Hematopoietic multipotent progenitor cell treated with erythropoietin and hydrocortisone succinate and interleukin-3 and kit ligand, for 8 days (in vitro differentiated cells): ENCODE measurements around the gene PC.
"Not testable (repeated sequence)": the region's sequence is repeated elsewhere in the genome, so short reads cannot be mapped to it uniquely, and the experiment has no call there.

Experiments
- DNase-seq: peaks from one replicate; pipeline ENCODE4 v3.0.0-alpha.2; 2015

PC gene, protein sequence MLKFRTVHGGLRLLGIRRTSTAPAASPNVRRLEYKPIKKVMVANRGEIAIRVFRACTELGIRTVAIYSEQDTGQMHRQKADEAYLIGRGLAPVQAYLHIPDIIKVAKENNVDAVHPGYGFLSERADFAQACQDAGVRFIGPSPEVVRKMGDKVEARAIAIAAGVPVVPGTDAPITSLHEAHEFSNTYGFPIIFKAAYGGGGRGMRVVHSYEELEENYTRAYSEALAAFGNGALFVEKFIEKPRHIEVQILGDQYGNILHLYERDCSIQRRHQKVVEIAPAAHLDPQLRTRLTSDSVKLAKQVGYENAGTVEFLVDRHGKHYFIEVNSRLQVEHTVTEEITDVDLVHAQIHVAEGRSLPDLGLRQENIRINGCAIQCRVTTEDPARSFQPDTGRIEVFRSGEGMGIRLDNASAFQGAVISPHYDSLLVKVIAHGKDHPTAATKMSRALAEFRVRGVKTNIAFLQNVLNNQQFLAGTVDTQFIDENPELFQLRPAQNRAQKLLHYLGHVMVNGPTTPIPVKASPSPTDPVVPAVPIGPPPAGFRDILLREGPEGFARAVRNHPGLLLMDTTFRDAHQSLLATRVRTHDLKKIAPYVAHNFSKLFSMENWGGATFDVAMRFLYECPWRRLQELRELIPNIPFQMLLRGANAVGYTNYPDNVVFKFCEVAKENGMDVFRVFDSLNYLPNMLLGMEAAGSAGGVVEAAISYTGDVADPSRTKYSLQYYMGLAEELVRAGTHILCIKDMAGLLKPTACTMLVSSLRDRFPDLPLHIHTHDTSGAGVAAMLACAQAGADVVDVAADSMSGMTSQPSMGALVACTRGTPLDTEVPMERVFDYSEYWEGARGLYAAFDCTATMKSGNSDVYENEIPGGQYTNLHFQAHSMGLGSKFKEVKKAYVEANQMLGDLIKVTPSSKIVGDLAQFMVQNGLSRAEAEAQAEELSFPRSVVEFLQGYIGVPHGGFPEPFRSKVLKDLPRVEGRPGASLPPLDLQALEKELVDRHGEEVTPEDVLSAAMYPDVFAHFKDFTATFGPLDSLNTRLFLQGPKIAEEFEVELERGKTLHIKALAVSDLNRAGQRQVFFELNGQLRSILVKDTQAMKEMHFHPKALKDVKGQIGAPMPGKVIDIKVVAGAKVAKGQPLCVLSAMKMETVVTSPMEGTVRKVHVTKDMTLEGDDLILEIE

DNA sequence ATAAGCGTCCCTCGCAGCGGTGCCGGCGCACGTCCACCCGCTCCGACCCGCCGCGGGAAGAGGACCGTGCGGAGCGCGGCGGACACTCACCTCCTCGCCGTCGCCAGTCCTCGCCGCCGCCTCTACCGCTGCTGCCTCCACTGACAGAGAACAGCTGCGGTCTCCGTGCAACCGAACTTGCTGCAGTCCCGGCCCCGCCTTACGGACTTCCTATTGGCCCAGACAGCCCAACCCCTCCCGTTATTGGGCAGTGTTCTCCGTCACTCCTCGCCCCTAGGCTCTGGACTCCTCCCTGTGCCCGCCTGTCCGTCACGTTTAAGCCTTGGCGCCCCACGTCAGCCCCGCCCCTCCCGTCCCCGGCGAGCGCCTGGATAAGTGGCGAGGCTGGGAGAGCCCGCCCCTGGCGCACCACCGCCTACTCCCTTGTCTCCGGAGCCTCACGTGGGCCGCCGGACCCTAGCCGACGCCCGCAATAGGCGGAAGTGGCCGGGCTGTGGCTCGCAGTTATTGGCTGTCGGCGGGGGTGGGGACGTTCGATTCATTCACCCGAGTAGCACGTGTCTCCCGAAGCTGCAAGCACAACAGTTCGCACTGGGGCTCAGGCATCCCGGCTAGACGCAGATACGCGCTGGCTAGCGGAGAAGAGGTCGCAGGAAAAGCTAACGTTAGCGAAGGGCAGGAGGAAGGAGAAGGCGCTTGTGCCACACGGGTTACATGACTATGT lies at the start of gene PC:
PC (minus strand) TSS at position 152 of the 724 bp plus-strand sequence. CDS start 86,224 bp downstream, outside the sequence.
- peak; percentile 99 for DNase-seq

DNA sequence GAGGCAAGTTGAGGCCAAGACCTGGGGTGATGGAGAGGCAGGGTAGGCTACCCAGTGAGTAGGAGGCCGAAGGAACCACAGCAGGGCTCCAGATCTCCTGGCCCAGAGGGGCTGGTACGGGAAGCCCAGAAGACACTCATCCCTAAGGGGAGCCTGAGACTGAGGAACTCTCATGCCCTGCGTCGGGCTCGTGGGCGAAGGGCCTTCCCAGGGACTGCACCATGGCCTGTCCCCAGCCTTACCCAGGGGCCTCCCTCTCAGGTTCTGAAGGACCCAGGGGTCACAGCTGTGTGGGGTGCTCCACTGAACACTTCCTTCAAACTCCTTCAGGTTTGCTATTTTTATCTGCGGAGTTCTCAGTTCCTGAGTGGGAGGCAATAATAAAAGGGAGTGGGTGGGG lies 48.9 kb upstream of the PC start:
- DNase-seq = no peak

DNA sequence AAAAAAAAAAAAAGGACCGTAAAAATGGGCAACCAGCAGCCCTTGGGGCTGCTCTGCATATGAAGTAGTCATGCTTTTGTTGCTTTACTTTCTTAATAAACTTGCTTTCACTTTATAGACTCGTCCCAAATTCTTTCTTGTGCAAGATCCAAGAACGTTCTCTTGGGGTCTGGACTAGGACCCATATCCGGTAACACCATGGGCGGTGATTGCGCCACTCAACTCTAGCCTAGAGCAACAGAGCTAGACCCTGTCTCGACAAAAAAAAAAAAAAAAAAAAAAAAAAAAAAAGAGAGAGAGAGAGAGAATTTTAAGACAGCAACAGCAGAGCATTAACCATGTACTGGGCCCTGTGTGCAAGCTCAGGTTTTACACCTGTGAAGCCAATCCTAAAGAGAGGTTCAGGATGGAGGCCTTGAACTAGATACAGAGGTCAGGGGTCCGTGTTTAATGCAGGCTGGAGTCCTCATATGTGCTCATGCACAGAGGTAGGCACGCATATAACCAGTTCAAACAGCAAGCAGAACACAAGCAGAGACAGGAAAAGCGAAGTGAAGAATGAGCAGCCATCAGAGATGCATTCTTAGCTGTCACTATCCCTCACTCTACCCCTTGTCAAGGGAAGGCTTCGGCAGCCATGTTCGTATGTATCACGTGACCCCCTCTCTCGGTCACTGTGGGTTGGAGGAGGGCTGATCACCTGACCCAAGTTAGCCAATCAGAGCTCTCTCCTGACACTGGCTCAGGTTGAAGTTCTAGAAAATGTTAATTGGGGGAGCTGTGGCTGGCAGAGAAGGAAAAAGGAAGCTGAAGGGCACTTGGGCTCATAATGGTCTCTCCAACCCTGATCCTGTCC lies 48.1 kb upstream of the PC start:
- peak; percentile 43 for DNase-seq

DNA sequence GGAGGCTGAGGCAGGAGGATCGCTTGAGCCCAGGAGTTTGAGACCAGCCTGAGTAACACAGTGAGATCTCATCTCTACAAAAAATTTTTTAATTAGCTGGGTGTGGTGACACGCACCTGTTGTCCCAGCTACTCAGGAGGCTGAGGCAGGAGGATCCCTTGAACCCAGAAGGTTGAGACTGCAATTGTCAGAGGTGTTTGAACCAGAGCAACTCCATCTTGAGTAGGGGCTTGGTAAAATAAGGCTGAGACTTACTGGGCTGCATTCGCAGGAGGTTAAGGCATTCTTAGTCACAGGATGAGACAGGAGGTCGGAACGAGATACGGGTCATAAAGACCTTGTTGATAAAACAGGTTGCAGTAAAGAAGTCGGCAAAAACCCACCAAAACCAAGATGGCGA lies 47.0 kb upstream of the PC start:
- not testable (repeated sequence) for DNase-seq

DNA sequence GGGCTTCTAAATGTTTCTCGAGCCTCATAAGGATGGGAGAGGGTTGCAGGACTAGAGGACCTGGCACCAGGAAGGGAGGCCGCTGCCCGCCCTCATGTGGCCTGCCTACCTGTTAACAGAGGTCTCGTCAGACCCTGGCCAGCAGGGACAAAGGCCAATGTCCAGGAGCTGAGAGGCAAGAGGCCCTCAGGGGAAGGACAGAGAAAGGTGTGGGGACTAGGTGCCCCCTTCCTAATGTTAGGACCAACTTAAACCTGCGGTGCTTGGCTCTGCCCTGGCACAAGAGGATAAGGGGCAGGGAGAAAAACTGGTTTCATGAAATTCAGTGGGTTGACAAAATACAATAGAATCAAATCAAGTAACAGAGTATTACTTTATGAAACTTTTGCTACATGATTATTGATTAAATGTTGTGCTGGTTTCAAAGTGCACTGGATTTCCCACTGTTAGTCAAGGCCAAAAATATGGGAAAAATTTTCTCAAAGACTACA lies 44.8 kb upstream of the PC start:
- no peak for DNase-seq

DNA sequence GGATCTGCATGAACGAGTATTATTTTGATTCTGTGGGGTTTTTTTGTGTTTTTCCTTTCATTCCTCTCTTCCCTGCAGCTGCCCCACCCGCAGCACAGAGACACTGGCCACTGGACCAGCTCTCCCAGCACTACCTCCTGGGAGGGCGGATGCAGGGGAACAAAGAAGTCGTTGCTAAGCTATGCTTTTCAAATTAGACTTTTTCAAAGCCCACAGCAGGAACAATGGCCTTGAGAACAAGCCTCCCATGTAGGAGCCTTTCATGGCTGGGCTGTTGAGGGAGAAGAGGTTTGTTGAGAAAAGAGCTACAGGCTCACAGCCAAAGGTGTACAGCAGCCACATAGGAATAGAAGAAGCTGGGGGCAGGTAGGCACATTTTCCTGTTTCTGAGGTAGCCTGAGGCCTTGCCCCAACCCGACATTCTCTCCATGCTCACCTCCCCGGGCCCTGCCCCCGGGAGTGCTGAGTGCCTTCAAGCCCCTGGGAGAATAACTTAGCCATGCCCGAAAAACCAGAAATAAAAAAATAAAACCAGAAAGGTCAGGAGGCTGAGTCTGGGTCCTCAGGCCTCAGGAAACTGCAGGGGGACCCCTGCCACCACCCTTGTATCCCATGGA lies 44.2 kb upstream of the PC start:
- no peak for DNase-seq

DNA sequence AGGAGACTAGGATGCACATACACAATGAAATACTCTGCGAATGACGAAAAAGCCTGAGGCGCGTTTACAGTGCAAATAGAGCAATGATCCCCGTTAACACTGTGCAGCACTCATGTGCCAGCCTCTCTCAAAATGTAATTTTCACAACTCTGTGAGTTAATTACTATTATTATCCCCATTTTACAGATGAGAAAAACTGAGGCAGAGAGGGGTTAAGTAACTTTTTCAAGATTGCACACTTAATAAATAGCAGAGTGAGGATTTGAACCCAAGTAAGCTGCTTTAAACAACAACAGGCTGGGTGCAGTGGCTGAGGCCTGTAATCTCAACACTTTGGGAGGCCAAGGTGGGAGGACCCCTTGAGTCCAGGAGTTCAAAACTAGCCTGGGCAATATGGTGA lies 43.1 kb upstream of the PC start:
- DNase-seq = no peak

DNA sequence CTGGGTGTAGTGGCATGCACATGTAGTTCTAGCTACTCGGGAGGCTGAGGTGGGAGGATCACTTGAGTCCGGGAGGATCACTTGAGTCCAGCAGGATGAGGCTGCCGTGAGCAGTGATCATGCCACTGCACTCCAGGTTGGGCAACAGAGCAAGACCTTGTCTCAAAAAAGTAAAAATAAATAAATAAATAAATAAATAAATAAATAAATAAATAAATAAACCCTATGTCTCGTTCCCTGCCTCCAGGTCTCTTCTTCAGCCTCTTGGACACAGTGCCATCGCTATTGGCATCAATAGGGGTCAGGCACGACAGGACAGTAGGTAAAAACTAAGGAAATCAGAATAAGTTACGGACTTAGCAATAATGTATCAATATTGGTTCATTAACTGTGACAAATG lies 41.4 kb upstream of the PC start:
- no peak for DNase-seq

DNA sequence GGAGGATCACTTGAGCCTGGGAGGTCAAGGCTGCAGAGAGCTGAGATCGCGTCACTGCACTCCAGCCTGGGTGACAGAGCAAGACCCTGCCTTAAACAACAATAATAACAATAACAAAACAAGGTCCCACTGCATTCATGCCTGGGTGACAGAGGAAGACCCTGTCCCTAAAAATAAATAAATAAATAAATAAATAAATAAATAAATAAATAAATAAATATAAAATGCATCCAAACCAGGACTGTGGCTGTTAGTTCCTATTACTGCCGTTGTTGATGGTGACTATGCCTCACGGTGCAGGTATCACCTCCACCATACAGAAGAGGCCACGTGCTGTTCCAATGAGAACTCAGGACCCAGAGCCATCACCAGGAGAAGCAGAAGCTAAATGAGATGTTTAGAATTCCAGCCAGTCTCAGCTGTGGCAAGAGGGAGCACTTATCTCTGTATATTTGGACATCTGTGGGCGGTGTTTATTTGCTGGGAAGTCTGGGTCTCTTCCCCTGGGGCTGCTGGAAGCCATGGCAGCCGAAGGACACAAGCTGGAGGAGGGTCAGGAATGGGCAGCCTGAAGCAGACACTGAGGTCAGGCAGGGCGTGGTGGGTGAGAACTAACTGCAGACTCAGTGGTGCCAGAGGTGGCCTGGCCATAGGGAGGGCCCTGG lies 38.6 kb upstream of the PC start:
- DNase-seq = no peak

DNA sequence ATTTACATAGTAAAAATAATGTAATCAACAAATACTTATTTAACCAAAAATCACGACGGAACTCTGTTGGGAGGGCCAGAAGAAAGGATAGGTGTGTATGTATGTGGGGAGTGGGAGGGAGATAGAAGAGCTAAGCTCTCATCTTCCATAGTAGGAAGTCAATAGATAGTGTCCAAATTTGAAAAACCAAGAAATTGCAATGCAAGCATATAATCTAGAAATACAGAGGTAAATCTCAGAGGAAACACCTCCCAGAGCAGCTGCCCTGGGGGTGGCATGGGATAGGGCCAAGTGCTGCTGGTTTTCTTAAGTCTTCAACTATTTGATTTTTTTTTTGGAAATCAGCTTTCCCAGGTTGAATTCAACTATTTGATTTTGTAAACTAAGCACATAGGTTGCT lies 33.9 kb upstream of the PC start:
- DNase-seq = no peak

DNA sequence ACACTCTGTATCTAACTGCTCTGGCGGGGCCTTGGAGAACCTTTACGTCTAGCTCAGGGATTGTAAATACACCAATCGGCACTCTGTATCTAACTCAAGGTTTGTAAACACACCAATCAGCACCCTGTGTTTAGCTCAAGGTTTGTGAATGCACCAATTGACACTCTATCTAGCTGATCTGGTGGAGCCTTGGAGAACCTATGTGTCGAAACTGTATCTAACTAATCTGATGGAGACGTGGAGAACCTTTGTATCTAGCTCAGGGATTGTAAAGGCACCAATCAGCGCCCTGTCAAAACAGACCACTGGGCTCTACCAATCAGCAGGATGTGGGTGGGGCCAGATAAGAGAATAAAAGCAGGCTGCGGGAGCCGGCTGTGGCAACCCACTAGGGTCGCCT lies 31.2 kb upstream of the PC start:
- DNase-seq = not testable (repeated sequence)

DNA sequence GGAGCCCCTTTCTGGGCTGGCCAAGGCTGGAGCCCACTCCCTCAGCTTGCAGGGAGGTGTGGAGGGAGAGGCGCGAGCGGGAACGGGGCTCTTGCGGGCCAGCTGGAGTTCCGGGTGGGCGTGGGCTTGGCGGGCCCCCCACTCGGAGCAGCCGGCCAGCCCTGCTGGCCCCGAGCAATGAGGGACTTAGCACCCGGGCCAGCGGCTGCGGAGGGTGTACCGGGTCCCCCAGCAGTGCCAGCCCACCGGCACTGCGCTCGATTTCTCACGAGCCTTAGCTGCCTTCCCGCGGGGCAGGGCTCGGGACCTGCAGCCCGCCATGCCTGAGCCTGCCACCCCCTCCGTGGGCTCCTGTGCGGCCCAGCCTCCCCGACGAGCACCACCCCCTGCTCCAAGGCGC lies 30.6 kb upstream of the PC start:
- not testable (repeated sequence) for DNase-seq

DNA sequence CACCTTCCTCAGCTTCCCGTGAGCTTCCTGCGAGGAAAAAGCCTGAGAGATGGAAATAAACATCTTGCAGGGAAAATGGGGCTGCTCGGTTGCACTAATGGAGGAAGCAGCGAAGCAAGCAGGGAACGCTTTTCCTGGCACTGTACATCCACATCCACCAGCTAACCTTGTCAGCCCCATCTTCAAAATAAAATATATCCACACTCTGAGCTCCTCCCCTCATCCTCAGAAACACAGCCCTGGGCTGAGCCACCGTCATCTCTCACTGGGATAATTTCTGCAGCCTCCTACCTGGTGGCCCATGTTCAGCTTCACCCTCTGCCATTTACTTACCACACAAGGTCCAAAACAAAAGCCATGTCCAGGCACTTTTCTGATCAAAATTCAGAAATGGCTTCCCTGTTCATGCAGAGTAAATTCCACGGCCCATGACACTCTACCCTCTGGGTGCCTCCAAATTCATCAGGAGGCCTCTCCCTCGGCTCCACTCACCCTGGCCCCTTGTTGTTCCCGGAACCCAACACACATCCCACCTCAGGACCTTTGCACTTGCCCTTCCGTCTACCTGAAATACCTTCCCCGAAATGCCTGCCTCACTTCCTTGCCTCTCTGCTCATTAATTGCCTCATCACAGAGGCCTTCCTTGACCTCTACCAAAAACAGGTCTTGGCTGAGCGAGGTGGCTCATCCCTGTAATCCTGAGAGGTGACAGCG lies 29.9 kb upstream of the PC start:
- no peak for DNase-seq

DNA sequence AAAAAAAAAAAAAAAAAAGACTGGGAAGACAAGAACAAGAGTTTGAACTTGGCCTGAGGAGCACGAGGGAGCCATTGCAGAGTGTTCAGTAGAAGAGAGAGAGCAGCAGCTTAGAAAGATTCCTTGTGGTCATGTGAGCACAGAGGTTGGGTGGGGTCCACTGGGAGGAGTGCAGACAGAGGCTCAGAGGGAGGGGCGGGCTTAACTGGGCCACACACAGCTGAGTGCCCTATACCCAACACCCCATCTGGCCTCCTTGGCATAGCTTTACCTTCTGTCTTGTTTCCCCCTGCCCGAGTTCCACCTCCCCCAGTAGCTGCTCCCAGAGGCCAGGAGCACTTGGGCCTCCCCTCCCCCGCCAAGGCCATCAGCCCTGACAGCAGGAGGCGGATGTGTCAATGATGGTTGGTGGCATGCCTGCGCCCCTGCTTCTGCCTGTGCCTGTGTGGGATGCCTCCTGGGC lies 29.0 kb upstream of the PC start:
- DNase-seq = peak; percentile 70

DNA sequence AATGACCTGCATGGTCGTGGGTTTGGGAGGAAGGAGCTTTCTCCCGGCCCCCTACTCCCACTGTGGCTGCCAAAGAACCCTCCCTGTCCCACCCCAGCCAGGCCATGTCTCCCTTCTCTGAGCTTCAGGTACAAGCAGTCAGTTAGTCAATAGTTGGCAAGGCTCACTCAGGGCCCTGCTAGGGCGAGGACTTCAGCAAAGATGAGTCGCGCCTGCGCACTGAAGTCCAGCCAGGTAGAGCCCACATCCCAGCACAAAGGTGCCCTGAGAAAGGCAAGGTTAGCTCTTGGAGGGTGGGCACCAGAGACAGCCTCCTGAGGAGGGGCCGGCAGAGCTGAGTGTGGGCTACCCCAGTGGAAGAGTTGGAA lies 28.0 kb upstream of the PC start:
- no peak for DNase-seq

DNA sequence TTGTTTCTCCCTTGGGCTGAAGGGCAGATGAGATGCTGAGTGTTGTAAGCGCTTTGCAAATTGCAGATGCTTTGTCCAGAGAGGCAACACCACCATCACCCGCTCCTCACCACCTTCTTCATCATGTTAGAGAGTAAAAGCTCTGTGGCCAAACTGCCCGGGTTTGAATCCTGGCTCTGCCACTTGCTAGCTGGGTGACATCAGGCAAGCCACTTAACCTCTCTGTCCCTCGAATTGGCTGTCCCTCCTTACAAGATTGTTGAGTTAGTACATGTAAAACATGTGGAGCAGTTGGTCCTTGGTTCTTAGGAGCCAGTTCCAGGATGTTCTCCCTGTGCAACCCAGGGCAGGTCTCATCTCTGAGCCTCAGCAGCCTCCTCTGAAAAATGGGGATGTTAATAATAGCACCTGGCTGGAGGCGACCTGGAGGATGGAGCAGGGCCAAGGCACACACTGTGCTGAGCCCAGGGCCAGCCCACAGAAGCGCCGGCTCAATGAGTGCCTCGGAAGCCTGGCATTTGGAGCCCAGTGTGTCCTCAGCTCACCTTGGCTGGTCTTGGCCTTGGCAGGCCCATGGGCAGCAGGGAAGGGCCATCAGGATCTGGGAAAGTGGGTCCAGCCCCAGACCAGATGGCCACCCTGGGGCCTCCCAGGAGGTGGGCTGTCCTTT lies 27.5 kb upstream of the PC start:
- no peak for DNase-seq

DNA sequence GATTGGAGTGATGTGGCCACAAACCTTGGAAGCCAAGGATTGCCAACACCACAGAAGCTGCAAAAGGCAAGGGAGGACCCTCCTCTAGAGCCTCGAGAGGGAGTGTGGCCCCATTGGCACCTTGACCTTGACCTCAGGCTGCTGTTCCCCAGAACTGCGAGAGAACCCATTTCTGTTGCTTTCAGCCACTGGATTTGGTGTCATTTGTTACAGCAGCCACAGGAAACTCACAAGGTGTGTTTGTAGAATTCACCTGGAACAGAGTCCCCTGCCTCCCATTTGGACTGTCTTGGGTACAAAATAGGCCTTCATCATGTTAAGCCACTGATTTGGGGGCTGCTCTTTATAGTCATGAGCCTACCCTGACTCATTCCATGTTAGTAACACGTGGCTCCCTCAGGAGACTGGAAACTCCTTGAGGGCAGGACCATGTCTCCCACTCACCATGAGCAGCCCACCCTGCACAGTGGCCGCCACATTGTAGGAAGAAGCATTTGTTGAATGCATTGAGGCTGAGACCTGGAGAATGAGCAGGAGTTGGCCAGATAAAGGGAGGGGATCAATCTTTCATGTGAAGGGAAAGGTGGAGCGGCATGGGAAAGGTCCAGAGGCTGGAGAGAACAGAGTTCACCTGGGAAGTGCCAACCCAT lies 25.2 kb upstream of the PC start:
- DNase-seq = no peak

DNA sequence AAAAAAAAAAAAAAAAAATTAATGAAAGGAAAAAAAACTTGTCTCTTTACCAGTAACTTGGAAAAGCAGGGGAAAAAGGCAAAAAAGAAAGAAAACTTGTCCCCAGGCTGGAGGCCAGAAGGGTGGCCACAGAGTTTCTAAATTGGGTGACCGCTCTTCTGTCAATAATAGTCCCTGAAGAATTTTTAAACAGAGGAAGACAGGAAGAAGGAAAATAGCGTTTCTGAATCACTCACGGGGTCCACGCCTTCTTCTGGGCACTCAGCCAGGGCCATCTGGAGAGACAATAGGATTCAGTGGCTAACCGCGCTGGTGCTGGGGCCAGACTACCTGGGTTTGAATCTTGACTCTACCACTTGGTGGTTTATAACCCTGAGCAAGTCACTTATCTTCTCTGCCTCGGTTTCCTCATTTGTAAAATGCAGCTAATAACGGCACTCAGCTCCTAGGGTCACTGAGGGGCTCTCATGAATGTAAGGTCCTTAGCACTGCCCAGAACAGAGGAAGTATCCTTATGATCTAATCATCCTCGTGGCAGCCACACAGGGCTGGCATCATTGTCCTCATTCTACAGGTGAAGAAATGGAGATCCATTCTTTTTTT lies 23.9 kb upstream of the PC start:
- peak; percentile 93 for DNase-seq
